ENCODE data around the gene VTI1A.

DNA sequence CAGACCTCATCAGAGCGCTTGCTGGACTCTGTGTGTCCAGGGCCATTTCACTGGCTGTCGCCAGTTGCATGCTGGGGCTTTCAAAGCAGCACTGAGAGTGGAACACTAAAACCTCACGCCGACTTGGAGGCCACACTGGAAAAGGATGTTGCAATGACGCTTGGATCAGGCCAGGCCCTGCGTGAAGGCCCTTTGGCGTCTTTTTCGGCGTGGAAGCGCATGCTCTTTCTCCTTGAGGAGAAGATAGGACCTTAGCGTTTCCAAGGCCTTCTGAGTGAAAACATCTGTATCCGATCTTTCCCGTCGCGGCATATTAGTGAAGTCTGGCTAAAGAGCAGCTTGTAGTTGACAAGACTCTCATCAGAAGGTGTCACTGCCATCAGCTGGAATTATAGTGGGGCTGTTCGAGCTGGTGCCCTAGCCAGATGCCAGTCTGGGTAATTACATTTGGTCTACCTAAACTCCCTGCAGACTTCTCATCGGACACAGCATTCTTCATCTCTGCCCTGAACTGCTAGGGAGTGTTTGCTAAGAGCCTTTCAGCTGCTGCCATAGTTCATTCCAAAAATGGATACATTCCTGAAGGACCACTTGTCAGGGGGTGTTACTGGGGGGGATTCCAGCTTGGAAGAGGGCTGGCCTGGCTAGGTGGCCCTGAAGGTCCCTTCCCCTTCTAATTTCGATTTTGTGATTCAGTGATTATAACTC lies 335.3 kb downstream of the VTI1A start:
- no peak for TF ChIP-seq RFX1 (IDR thresholded peaks at IDR 0.05)
- no peak for TF ChIP-seq EZH2 (IDR thresholded peaks at IDR 0.05; ENCODE audit: borderline replicate concordance, low read depth, low read length)
- no peak for TF ChIP-seq VEZF1 (CRISPR knock-in tag; IDR thresholded peaks at IDR 0.05)
- no peak for TF ChIP-seq POLR2A (conservative IDR thresholded peaks at IDR 0.05)
- no peak for TF ChIP-seq ZNF316 (IDR thresholded peaks at IDR 0.05)
- TF ChIP-seq, protein P1, sequence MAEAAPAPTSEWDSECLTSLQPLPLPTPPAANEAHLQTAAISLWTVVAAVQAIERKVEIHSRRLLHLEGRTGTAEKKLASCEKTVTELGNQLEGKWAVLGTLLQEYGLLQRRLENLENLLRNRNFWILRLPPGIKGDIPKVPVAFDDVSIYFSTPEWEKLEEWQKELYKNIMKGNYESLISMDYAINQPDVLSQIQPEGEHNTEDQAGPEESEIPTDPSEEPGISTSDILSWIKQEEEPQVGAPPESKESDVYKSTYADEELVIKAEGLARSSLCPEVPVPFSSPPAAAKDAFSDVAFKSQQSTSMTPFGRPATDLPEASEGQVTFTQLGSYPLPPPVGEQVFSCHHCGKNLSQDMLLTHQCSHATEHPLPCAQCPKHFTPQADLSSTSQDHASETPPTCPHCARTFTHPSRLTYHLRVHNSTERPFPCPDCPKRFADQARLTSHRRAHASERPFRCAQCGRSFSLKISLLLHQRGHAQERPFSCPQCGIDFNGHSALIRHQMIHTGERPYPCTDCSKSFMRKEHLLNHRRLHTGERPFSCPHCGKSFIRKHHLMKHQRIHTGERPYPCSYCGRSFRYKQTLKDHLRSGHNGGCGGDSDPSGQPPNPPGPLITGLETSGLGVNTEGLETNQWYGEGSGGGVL (CRISPR knock-in tag; IDR thresholded peaks at IDR 0.05) = no peak
- TF ChIP-seq GTF2A2 (tag; IDR thresholded peaks at IDR 0.05) = no peak
- TF ChIP-seq, protein P2, sequence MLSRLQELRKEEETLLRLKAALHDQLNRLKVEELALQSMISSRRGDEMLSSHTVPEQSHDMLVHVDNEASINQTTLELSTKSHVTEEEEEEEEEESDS (CRISPR knock-in tag; IDR thresholded peaks at IDR 0.05) = no peak
- TF ChIP-seq HNRNPL (IDR thresholded peaks at IDR 0.05; ENCODE audit: low read depth, low read length) = no peak
- TF ChIP-seq CREB1 (IDR thresholded peaks at IDR 0.05) = no peak
- TF ChIP-seq CREB1 (CRISPR knock-in tag; IDR thresholded peaks at IDR 0.05) = no peak
- no peak for TF ChIP-seq ZNF184 (CRISPR knock-in tag; IDR thresholded peaks at IDR 0.05)
- TF ChIP-seq FOXK1 (CRISPR knock-in tag; IDR thresholded peaks at IDR 0.05; ENCODE audit: borderline replicate concordance) = no peak
- no peak for TF ChIP-seq CBX8 (IDR thresholded peaks at IDR 0.05; ENCODE audit: borderline replicate concordance, extremely low read depth, low read depth, low read length, poor library complexity, severe bottlenecking)
- no peak for TF ChIP-seq JUNB (CRISPR knock-in tag; conservative IDR thresholded peaks at IDR 0.05)

Measured in K562 (cell line).